Esophagus squamous epithelium (tissue), 4 donors: ENCODE data around the gene RIC8A.

Experiments
- CTCF ChIP-seq, 6 experiments: fragments of 450-650 bp in 4 of 6; fragments of 200-600 bp in 2 of 6; sonication (generic) in 2 of 6; IDR thresholded peaks; one replicate each; pipeline ENCODE4 v1.5.1; 2016 to 2019; ENCODE audit warnings: antibody characterized with exemption in 6 of 6, mild to moderate bottlenecking in 4 of 6, moderate library complexity in 4 of 6
- POLR2A ChIP-seq, 4 donors: fragments of 450-650 bp; IDR thresholded peaks; one replicate each; pipeline ENCODE4 v1.6.1; 2017; ENCODE audit warnings: antibody characterized with exemption in 4 of 4, mild to moderate bottlenecking in 4 of 4, moderate library complexity in 3 of 4

- TF ChIP-seq CTCF (IDR thresholded peaks at IDR 0.05) = peak in 2 of 6 experiments; percentile 10 to 22
- peak in 3 of 4 donors; percentile 94 to 97 (median 96) for TF ChIP-seq POLR2A (IDR thresholded peaks at IDR 0.05)
Measured at GRCh38 chr11:207208-207862, at the start of gene RIC8A, which contains the start of gene BET1L.
